GM10248 (cell line): ENCODE measurements around the gene MTMR12.
"Not testable (repeated sequence)": the region's sequence is repeated elsewhere in the genome, so short reads cannot be mapped to it uniquely, and the experiment has no call there.

Source experiments
- CTCF ChIA-PET: fragments of 300-600 bp; sonication (Branson Sonifier 250); formaldehyde crosslinking; extraction: SDS; loops from one replicate; lab custom pipeline; 2021; ENCODE audit warnings: antibody characterized with exemption; lab: Yijun Ruan, JAX
- POLR2A ChIA-PET: fragments of 350-650 bp; sonication (Branson Sonifier 250); formaldehyde crosslinking; extraction: SDS; loops from one replicate; lab custom pipeline; 2020; ENCODE audit warnings: antibody characterized with exemption; lab: Yijun Ruan, JAX
- DNase-seq: peaks from one replicate; pipeline ENCODE4 v3.0.0; 2012; ENCODE audit errors: extremely low spot score
- TF ChIP-seq, protein P1 (sequence below): IDR thresholded peaks from 2 replicates; pipeline ENCODE4 v1.5.1; 2012; ENCODE audit warnings: mild to moderate bottlenecking, low read depth; ENCODE audit errors: extremely low read depth, missing control alignments, control extremely low read depth

MTMR12 gene

DNA sequence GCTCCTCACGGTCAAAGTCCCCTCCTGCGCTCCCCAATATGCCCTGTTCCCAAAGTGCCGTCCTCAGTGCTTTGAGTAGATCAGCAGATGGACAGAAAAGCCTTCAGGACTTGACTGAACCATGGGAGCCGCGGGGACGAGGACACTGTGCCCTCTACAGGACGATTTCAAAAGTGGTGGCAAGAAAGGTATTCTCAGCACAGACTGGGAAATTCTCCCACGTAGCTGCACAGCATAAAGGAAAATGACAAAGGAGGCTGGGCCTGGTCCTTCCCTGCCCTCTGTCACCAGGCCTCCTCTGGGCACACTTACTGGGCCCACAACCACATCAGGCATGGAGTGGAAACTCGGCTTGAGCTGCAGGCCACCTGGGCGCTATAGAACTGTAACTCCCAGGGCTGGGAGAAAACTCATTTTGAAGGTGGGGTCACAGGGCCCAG lies 16.7 kb upstream of the MTMR12 start:
- POLR2A ChIA-PET: interaction anchor here (1.2 kb wide), 1 partner anchor 276 kb away, joined by 11 read pairs; no protein-coding TSS in a partner anchor
- CTCF ChIA-PET: interaction anchor here (0.6 to 8.9 kb wide), 47 partner anchors 9 to 260 kb away, joined by 3 to 204 read pairs (median 5); partner anchors contain the start of gene GOLPH3
- TF ChIP-seq, protein P1, sequence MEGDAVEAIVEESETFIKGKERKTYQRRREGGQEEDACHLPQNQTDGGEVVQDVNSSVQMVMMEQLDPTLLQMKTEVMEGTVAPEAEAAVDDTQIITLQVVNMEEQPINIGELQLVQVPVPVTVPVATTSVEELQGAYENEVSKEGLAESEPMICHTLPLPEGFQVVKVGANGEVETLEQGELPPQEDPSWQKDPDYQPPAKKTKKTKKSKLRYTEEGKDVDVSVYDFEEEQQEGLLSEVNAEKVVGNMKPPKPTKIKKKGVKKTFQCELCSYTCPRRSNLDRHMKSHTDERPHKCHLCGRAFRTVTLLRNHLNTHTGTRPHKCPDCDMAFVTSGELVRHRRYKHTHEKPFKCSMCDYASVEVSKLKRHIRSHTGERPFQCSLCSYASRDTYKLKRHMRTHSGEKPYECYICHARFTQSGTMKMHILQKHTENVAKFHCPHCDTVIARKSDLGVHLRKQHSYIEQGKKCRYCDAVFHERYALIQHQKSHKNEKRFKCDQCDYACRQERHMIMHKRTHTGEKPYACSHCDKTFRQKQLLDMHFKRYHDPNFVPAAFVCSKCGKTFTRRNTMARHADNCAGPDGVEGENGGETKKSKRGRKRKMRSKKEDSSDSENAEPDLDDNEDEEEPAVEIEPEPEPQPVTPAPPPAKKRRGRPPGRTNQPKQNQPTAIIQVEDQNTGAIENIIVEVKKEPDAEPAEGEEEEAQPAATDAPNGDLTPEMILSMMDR: peak; percentile 78
- peak; percentile 84 for DNase-seq

DNA sequence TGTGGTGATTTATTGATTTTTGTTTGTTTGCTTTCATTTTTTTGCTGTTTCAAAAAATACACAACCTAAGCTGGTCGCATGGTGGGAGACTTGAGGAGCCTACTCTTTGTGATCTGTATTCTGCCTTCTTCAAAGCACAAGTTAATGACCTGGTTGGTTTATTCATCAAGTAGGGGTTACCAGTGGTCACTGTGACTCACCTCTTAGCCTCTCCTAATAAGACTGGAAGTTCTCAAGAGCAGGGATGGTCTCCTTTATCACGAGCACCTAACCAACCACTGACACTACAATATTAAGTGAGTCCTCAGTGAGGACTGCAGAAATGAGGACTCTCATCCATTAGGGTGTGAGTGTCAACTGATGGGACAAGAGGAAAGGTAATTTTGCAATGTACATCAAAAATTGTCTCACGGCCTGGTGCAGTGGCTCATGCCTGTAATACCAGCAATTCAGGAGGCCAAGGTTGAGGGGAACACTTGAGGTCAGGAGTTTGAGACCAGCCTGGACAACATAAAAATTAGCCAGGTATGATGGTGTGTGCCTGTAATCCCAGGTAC lies 13.6 kb upstream of the MTMR12 start:
- no peak for DNase-seq
- TF ChIP-seq, protein P1: no peak
- CTCF ChIA-PET: interaction anchor here (8.9 kb wide), 1 partner anchor 93 kb away, joined by 204 read pairs; no protein-coding TSS in a partner anchor
- POLR2A ChIA-PET: no interaction called here

DNA sequence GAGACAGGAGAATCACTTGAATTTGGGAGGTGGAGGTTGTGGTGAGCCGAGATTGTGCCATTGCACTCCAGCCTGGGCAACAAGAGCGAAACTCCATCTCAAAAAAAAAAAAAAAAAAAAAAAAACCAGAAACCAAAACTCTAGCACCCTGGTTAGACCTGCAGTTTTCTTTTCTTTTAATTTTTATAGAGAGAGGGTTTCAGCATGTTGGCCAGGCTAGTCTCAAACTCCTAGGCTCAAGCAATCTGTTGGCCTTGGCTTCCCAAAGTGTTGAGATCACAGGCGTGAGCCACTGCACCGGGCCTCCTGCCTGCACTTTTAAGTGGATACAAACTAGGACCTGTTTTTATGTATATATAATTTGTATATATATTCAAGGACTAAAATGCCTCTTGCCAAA lies 12.9 kb upstream of the MTMR12 start:
- POLR2A ChIA-PET: interaction anchor here (0.7 kb wide), 1 partner anchor 149 kb away, joined by 7 read pairs; no protein-coding TSS in a partner anchor
- CTCF ChIA-PET: interaction anchor here (8.9 kb wide), 1 partner anchor 93 kb away, joined by 204 read pairs; no protein-coding TSS in a partner anchor
- TF ChIP-seq, protein P1: no peak
- DNase-seq: no peak

DNA sequence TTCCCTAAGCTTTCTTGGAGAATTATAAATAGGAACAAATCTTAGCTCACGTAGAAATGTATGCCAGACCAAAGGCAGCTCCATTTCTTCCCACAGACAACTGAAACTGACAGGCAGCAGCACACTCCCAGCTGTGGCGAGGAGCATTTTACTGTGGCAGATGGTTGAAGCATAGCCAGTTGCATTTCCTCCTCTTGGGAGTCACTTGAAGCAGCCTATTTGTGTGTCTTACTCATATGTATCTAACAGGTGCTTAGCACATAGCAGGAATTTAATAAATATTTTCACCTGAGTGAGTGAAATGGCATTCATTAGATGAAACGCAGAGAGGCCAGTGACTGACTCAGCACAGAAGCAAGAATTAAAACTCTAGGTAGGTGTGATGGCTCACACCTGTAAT lies 12.3 kb upstream of the MTMR12 start:
- TF ChIP-seq, protein P1: no peak
- peak; percentile 49 for DNase-seq
- ChIA-PET CTCF (interaction anchor here (0.8 to 8.9 kb wide), 2 partner anchors 32 to 92 kb away, joined by 3 to 204 read pairs; no protein-coding TSS in a partner anchor), POLR2A (interaction anchor here (0.7 kb wide), 1 partner anchor 149 kb away, joined by 7 read pairs; no protein-coding TSS in a partner anchor)

DNA sequence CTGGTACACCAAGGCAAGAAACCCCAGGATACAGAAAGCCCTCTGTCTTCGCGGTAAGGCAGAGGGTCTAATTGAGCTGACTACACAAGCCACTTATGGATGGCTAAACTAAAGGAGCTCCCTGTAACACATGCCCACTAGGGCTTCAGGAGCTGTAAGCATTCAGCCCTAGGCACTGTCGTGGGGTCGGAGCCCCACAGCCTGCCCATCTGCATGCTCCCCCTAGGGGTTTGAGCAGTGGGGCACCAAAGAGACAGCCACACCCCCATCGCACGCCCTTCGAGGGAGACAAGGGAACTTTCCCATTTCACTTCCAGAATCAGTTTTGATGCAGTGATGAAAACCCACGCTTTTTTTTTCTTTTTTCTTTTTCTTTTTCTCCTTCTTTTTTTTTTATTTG lies 11.0 kb upstream of the MTMR12 start:
- ChIA-PET CTCF (interaction anchor here (1.2 to 1.6 kb wide), 2 partner anchors 68 to 91 kb away, joined by 3 to 4 read pairs; no protein-coding TSS in a partner anchor), POLR2A (no interaction called here)
- DNase-seq: no peak
- TF ChIP-seq, protein P1: no peak

DNA sequence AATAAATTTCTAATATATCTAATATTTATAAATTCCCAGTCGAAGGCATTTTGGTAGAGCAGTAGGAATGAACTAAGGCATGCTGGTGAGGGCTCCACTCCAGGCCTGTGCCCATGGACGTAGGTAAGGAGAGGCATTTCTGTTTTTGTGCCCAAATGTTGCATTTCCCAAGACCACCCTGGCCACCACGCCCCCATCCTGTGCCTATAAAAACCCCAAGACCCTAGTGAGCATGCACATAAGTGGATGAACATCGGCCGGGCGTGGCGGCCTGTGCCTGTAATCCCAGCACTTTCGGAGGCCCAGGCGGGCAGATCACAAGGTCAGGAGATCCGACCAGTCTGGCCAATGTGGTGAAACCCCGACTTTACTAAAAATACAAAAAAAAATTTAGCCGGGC lies 10.1 kb upstream of the MTMR12 start:
- POLR2A ChIA-PET: no interaction called here

DNA sequence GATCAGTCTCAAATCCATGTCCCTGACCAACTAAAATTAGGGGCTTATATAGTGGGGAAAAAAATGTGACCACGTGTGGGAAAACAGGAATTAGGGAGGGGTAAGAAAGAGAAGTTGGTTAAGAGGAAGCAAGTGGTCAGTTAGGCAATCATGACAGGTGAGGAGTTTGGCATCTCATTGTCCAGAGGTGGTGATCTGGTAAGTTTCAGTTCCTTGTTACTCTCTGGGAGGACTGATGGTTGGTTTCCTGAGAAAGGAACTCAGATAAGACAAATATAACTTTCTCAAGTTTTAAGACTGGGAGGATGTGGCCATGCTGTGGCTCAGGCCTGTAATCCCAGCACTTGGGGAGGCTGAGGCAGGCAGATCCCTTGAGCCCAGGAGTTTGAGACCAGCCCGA lies 9.0 kb upstream of the MTMR12 start:
- DNase-seq, POLR2A ChIA-PET: not testable (repeated sequence)
- CTCF ChIA-PET: interaction anchor here (3.2 kb wide), 1 partner anchor 8 kb away, joined by 37 read pairs; no protein-coding TSS in a partner anchor

More for the DNA sequence above, 10.1 kb upstream of the MTMR12 start:
- no peak for DNase-seq
- CTCF ChIA-PET: interaction anchor here (1.2 to 1.6 kb wide), 2 partner anchors 67 to 91 kb away, joined by 3 to 4 read pairs; no protein-coding TSS in a partner anchor
- TF ChIP-seq, protein P1: no peak
